Pancreas (tissue), 10 donors: ENCODE results near the gene MEF2B. TPM values are rescaled to one million over a fixed set of nuclear protein-coding genes. Genes with fewer than 3 reads are reported as not detected.
"Not testable (repeated sequence)": the region's sequence is repeated elsewhere in the genome, so short reads cannot be mapped to it uniquely, and the experiment has no call there.

Source experiments
- ATAC-seq, 4 donors: fragments of 200-7000 bp; cut with Tn5 transposase; one replicate each; pipeline versions ENCODE4 v1.8.0 to v1.9.1; 2020; ENCODE audit warnings: mild to moderate bottlenecking in 4 of 4, moderate library complexity in 4 of 4
- DNase-seq, 6 donors: peaks; one replicate each; pipeline ENCODE4 v3.0.0-alpha.2; 2020
- FAIRE-seq: peaks from 2 replicates; lab custom pipeline; 2012; peaks lifted over from hg19 to GRCh38; lab: Jason Lieb, UNC
- H3K27ac ChIP-seq, 4 donors: fragments of 200-600 bp; sonication (generic); 1 replicate in 3 of 4; 2 replicates in 1 of 4; pipeline versions ENCODE4 v1.5.0 to v1.8.0; 2020
- H3K27me3 ChIP-seq, 4 donors: fragments of 200-600 bp; one replicate each; pipeline ENCODE4 v1.8.0; 2021
- H3K36me3 ChIP-seq, 3 donors: fragments of 200-600 bp; sonication (generic) in 1 of 3; one replicate each; pipeline versions ENCODE4 v1.5.0 to v1.8.0; 2020 to 2021
- H3K4me1 ChIP-seq, 3 donors: fragments of 200-600 bp; one replicate each; pipeline ENCODE4 v1.8.0; 2021
- H3K4me3 ChIP-seq, 4 donors: fragments of 200-600 bp; sonication (generic) in 2 of 4; one replicate each; pipeline versions ENCODE4 v1.5.0 to v1.8.0; 2020 to 2021
- H3K9me3 ChIP-seq, 4 donors: fragments of 200-600 bp; one replicate each; pipeline ENCODE4 v1.8.0; 2021
- CTCF ChIP-seq, 4 donors: fragments of 200-600 bp; sonication (generic) in 3 of 4; IDR thresholded peaks; one replicate each; pipeline versions ENCODE4 v1.5.0 to v1.8.0; 2021; ENCODE audit warnings: antibody characterized with exemption in 4 of 4
- WGBS, 2 donors: extraction: QIAGEN DNeasy Blood & Tissue Kit; methylation state at CpG; one replicate each; pipeline ENCODE4 v1.1.7; 2013; 5-methylcytosine and 5-hydroxymethylcytosine counted together
- intact Hi-C, 3 donors: fragments of 100-400 bp; cut with DNase I; formaldehyde crosslinking; loops; one replicate each; pipeline versions ENCODE4 v1.11.1 to v1.14.2; 2022
- polyA plus RNA-seq, 2 donors: library from polyadenylated mRNA; stranded (reverse); fragments of 200-250 nt; gene quantifications; one replicate each; pipeline ENCODE4 v1.2.3, GENCODE V29; 2013
- total RNA-seq, 6 donors: library from RNA; stranded (reverse); fragmentation: NEBNext Ultra II Directional in 4 of 6; extraction: Animal tissue kit (Norgen Biotek cat#: 25700) in 4 of 6; gene quantifications; one replicate each; pipeline versions ENCODE4 v1.2.1 to v1.2.4, GENCODE V29; 2021 to 2023
- donor health status: healthy with polysubstance abuse.
- donor health status: DM: no; HTN: no; CAD: no; lungs with moderate emphysema.
- donor health status: DM: no; HTN: no; CAD: no.
- donor health status: control.
- donor health status: control.
- donor health status: Bipolar disorder and iron deficiency.
- donor health status: DM: yes; HTN: yes; CAD: no.
- donor health status: DM: no; HTN: no; CAD: no.
- donor health status: DM: no; HTN: no; CAD: no.
- donor health status: DM: yes; HTN: yes; CAD: no.

MEF2B gene
- total and polyA plus RNA-seq, 8 donors = 0.34 to 2.8 (median 0.98) TPM

- Histone ChIP-seq H3K9me3 (no peaks in the 10 kb centered on the region), H3K27me3 (no peaks in the 10 kb centered on the region), H3K36me3 (no peaks in the 10 kb centered on the region), H3K4me1 (no peaks in the 10 kb centered on the region), H3K27ac (no peak overlapping the region), H3K4me3 (no peak overlapping the region)
- intact Hi-C loops = no loop called here
- no peak for TF ChIP-seq CTCF (IDR thresholded peaks at IDR 0.05)
- WGBS, 2 donors = 72 to 77% methylated on average over 11 of the region's 11 CpGs
- DNase-seq = peak in 1 of 6 donors; percentile 37
- FAIRE-seq = no peak
- no peak for ATAC-seq
Measured at GRCh38 chr19:19151418-19151817, 18.6 kb downstream of the MEF2B start.

GRCh38 chr19:19149435-19149834 is 20.6 kb downstream of the MEF2B start:
- no peak for DNase-seq
- Histone ChIP-seq H3K4me3 (no peak overlapping the region), H3K36me3 (no peaks in the 10 kb centered on the region), H3K4me1 (no peaks in the 10 kb centered on the region), H3K9me3 (no peaks in the 10 kb centered on the region), H3K27me3 (no peaks in the 10 kb centered on the region), H3K27ac (no peak overlapping the region)
- FAIRE-seq = no peak
- ATAC-seq = no peak
- intact Hi-C loops = loop anchor here in 1 of 3 donors (5.0 kb wide), 1 partner anchor 193 kb away; no protein-coding TSS in a partner anchor
- 79% methylated on average over 2 of the region's 2 CpGs for WGBS, 2 donors
- no peak for TF ChIP-seq CTCF (IDR thresholded peaks at IDR 0.05)

- WGBS, 2 donors = 96 to 97% methylated on average over 8 of the region's 8 CpGs
- intact Hi-C loops = loop anchor here in 1 of 3 donors (5.0 kb wide), 1 partner anchor 194 kb away; no protein-coding TSS in a partner anchor
- not testable (repeated sequence) for DNase-seq, H3K4me3 ChIP-seq, H3K4me1 ChIP-seq, ATAC-seq, H3K36me3 ChIP-seq, H3K27me3 ChIP-seq, H3K27ac ChIP-seq, H3K9me3 ChIP-seq, FAIRE-seq
Measured at GRCh38 chr19:19148504-19148903, 21.6 kb downstream of the MEF2B start.

GRCh38 chr19:19147344-19147743 is 22.7 kb downstream of the MEF2B start:
- DNase-seq = no peak
- Histone ChIP-seq H3K9me3 (no peaks in the 10 kb centered on the region), H3K27ac (no peak overlapping the region), H3K27me3 (no peaks in the 10 kb centered on the region), H3K36me3 (no peaks in the 10 kb centered on the region), H3K4me3 (no peak overlapping the region), H3K4me1 (no peaks in the 10 kb centered on the region)
- no peak for FAIRE-seq
- 85 to 88% methylated on average over 5 of the region's 5 CpGs for WGBS, 2 donors
- intact Hi-C loops = loop anchor here in 1 of 3 donors (5.0 kb wide), 1 partner anchor 195 kb away; no protein-coding TSS in a partner anchor
- ATAC-seq = no peak
- no peak for TF ChIP-seq CTCF (IDR thresholded peaks at IDR 0.05)

- FAIRE-seq = no peak
- intact Hi-C loops = loop anchor here in 1 of 3 donors (5.0 kb wide), 1 partner anchor 195 kb away; no protein-coding TSS in a partner anchor
- H3K4me1 ChIP-seq = no peaks in the 10 kb centered on the region
- no peaks in the 10 kb centered on the region for H3K9me3 ChIP-seq
- TF ChIP-seq CTCF (IDR thresholded peaks at IDR 0.05) = no peak
- H3K4me3 ChIP-seq = no peak overlapping the region
- 93 to 98% methylated on average over 7 of the region's 7 CpGs for WGBS, 2 donors
- no peak for DNase-seq
- no peak overlapping the region for H3K27ac ChIP-seq
- ATAC-seq = no peak
- no peaks in the 10 kb centered on the region for H3K27me3 ChIP-seq
- no peaks in the 10 kb centered on the region for H3K36me3 ChIP-seq
Measured at GRCh38 chr19:19146865-19147264, 23.2 kb downstream of the MEF2B start.
